ENCODE results near the gene TMEM131L.
A peak's percentile ranks its signal among the peaks of the same experiment; 100 is the strongest.
"Not testable (repeated sequence)": the region's sequence is repeated elsewhere in the genome, so short reads cannot be mapped to it uniquely, and the experiment has no call there.

Gene TMEM131L

GRCh38 chr4:153549405-153549804, 83.2 kb downstream of the TMEM131L start:
- DNase-seq, result no peak

DNA sequence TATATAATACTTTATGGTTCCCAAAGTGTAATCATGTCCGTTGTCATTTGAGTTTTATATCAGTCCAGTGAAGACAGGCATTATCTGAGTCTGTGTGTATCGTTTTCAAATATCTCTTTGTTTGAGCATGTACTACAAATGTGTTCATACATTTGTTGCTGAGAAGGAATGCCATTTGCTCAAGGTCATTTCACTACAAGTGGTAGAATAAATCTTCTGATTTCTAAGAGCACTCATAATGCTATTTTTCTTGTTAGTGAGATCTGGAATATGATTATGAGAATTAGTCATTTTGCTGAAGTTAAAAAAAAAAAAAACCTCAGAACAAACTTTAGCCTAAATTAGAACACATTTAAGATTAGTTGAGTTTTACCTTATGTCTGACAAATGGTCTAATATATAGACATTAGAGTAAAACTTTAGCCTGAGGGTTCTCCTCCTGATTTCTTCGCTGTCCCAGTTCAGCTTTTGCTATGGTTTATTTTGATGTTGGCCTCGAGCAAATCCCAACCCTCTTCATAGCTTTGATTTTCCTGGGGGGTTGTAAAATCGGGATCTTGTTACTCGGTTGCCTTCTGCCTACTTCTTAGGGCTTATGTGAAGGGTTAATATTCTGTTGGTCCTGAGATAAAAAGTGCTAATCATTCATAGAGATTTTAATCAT, 87.1 kb downstream of the TMEM131L start:
- DNase-seq, result no peak

DNA sequence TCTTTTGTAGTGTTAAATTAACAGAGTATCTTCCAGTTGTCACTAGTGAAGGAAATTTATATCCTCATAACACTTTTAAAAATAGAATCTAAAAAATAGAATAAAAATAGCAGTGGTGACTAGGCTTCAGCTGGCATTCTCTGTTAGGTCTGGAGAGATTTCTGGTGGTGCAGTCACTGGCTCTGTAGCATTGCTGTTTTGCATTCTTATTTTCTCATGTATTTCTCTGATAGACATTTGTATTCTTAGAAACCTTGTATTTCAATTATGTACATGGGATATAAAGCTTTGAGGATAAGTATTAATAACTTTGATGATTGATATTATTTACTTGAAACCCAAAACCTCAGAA, 87.6 kb downstream of the TMEM131L start:
- no peak for DNase-seq

- no peak for DNase-seq
Observed at GRCh38 chr4:153555730-153556434, 89.7 kb downstream of the TMEM131L start.

DNA sequence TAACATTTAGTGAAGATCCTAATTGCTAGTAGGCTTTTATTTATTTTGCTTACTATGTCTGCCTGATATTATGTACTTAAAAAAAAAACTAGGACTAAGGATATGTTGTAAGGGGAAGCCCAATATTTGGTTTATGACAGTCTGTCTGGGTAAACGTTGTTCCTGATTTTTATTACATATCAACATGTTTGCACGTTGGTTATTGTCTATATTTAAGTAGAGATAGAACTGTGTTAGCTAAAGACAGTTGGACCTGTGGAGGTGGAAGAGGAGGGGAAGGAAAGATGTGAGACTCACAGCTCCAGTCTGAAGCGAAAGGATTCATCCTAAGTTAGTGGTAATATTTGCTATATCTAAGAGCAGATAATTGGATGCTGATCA, 90.3 kb downstream of the TMEM131L start:
- no peak for DNase-seq

- DNase-seq, result no peak
Observed at GRCh38 chr4:153560908-153561307, 94.7 kb downstream of the TMEM131L start.

DNA sequence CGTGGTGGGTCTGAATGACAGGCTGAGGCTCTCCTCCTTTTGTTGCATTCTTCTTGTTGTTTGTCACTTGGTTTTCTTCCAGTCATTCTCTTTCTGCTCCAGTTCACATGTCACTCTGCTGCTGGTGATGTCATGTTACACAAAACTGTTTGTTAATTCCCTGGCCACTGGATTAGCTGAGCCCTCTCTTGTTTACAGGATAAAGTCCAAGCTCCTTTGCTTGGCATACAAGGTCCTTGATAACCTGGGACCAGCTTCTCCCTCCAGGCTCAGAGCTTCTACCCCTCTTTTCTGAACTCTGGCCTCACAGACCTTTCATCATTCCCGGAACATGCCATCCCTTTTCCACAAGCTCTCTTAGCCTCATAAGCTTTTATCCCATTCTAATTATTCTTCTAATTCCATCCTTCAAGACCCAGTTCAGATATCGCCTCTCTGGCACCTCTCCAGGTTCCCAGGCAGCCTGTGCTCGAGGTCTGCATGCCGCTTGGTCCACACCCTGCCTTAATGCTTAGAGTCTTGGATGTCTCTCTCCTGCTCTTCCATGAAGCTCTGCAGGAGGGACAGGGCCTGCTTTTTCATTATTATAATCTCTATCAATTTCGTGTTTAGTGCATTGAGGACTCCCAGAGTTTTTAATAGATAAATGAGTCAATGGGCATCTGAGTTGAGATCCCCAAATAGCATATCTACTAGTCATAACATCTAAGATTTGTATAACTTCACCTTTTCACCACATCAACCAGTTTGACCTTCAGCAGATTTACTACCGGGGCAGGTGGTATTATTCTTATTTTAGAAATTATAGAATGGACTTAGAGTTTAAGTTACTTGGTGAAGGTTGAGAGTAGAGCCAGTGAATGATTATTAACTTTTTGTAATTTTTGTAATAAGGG, 98.7 kb downstream of the TMEM131L start:
- no peak for DNase-seq

DNA sequence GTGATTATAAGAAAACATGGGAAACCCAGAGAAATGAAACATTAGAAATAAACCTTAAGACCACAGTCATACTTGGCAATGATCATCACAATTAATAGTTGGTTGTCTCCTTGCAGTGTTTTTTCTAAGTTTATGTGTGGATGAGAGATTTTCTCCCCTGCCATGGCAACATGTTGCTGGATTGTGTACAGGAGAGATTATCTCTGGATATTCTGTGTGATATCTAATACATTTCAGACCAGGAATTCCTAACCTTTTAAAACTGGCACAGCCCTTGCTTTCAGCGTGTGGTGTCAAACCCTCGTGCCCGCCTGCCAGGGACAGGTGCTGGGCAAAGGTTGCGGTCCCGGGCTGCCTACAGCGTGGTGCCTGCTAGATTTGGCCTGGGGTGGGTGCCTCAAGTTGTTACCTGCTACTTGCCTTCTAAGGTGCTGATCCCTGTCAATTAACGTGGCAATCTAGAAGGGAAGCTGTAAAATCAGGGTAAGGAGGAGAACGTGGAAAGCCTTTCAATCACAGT, 100.5 kb downstream of the TMEM131L start:
- DNase-seq, result no peak

- not testable (repeated sequence) for DNase-seq
Observed at GRCh38 chr4:153567660-153568059, 101.5 kb downstream of the TMEM131L start.

DNA sequence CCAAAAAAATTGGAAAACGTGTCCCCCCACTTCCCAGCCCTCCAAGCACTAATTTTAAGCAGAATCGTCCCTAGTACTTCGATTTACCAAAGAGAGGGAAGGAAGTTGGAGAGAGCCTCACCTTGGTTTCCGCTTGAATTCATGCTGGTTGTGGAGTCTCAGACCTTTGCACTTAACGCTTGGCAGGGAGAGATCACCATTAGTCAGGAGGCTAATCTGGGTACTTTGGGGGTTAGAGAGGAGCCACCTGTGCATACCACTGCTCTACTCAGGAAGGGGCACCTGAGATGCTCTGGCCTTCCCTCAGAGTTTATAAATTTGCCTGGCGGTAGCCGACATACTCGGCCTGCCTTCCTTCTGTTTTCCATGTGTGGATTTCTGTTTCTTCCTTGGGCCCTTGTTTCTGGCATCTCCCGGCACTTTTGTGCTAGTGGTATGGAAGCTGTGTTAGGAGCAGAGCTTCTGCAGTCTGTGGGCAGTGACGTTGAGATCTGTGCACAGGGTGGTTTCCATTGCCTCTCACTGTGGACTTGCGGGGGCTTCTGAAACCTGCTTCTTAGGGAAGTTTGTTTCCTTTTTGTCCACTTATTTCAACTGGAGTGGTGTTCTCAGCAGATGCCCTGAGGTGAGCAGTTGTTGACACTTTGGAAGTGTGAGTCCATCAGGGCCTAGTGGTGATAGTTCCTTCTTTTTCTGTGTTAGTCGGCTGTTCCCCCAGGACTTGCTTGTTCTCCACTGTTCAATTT, 104.2 kb downstream of the TMEM131L start:
- no peak for DNase-seq

- no peak for DNase-seq
Observed at GRCh38 chr4:153571006-153571545, 104.9 kb downstream of the TMEM131L start.

DNA sequence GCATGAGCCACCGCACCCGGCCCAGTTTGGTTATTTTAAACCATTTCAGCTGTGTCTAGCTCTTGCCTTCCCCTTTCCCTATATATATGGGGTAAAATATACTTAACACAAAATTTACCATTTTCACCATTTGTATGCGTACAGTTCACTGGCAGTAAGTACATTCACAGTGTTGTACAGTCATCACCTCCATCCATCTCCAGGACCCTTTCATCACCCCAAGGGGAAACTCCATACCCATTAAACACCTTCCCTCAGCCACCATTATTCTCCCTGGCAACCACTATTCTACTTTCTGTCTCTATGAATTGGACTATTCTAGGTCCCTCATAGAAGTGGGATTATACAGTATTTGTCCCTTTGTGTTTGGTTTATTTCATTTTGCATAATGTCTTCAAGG, 106.4 kb downstream of the TMEM131L start:
- no peak for DNase-seq

DNA sequence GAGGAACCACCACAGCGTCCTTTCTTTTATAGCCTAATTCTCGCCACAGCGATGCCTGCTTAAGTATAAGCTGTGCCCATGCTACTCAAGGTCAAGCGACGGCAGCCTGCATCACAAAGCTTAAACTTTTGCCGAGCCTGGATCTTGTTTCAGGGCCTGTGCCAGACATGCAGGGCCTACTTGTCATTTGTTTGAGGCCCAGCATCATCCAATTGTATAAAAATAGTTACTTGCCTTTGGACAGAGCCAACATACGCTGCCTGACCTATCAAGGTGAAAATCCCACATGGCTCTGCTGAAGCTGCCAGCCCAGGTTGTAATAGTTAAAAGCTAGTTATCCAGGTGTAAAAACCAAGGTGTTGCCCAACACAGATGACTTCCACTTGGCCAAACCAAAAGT, 107.1 kb downstream of the TMEM131L start:
- DNase-seq, result no peak

DNA sequence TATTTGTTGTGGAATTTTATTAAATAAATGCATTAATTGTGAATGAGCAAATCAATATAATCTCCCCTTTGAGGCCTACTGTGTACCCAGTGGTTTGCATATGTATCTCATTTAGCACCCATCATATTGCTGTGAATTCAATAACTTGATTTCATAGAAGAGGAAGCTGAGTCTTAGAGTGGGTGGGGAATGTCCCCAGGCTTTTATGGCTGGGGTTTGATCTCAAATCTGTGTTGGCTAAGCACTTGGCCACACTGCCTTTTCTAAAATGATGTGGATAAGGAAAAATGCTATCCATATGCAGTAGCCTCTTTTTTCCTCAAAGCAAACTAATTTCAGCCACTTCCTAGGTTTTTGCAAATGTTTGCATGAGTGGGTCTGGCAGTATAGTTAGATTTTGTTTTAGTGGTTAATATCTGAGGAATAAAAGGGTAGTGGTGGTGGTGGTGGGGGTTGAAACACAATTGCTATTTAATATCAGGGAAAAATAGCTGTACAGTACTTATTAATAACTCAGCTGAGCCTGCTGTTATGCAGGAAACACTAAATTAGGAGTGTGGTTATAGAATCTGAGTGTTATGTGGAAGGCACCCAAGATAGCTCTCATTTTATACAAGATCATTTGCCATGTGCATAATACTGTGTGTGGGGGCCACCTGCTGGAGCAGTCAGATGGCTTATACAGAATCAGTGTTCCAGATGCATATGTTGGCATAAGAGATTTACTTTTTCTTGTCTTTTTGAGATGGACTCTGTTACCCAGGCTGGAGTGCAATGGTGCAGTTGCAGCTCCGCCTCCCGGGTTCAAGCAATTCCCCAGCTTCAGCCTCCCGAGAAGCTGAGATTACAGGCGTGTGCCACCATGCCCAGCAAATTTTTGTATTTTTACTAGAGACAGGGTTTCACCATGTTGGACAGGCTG, 108.0 kb downstream of the TMEM131L start:
- DNase-seq, result peak; percentile 63

DNA sequence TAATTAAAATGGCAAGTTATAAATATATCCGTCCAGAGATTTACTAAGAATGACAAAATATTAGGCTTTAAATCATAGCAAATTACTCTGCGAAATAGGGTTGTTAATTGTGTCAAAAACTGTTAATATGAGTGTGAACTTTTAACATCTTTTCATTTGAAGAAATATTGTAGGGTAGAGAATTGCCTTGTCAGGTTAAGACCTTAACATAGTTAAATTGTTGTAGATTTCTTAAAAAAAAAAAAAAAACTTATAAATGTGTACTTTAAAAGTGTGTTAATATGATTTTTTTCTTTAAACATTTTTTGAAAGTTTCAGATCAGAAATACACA, 110.2 kb downstream of the TMEM131L start:
- no peak for DNase-seq

DNA sequence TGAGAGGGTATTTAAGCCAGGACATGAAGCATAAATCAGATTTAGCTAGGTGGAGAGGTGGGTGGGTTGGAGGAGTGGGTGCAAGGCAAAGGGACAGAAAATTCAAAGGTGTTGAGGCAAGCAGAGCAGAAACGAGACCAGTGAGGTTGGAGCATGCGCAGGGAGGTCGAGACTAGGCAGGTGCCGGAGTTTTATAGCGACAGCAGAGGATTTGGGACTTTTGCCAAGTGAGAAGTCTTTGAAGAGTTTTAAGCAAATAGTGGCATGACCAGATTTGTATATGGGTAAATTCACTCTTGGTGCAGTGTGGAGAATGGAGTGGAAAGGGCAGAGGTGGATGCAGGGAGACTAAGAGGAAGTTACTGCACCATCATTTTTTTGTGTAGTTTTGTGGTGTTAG, 110.9 kb downstream of the TMEM131L start:
- no peak for DNase-seq

- DNase-seq, result no peak
Observed at GRCh38 chr4:153579410-153579809, 113.2 kb downstream of the TMEM131L start.

- no peak for DNase-seq
Observed at GRCh38 chr4:153579872-153580271, 113.7 kb downstream of the TMEM131L start.

DNA sequence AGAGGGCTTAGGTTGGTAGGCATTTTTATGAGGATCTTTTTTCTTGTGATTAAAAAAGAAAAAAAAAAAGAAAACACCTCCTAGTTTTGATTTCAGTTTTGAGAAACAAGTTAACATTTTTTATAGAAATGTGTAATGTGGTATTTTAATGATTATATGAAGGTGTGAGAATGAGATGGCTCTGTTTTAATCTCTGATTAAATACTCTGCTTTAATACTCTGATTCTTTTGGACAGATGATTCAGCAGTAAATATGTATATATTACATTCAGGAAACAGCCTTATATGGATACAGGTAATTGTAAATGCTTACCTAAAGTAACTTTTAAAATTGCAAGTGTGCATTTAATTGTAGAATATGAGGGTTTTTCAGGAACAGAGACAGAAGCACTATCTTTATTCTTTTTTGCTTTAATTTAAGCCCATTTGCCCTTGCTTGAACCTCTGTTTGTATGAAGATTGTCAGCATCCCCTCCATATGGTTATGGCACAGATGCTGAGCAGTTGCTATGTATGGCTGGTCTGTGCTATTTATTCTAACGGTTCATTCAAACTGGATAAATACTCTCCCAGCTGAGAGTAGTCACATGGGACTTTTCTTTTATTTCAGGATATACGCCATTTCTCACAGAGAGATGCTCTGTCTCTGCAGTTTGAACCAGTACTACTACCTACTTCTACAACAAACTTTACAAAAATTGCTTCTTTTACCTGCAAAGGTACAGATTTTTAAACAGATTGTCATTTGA, 117.0 kb downstream of the TMEM131L start:
- no peak for DNase-seq

- DNase-seq, result no peak
Observed at GRCh38 chr4:153585026-153585425, 118.9 kb downstream of the TMEM131L start.

All from CD4-positive, alpha-beta T cell treated with Interleukin-15 for 1 hour (primary cell).